Measurements from ENCODE around the gene STARD13. TPM values are rescaled to one million over a fixed set of nuclear protein-coding genes. Genes with fewer than 3 reads are reported as not detected.

Gene STARD13
- total RNA-seq, 4 donors from 2014 or later: 36.8 to 65.6 (median 46.0) TPM

GRCh38 chr13:33150662-33151061 is 134.9 kb downstream of the STARD13 start:
- intact Hi-C loops (cut with DNase I; ENCODE audit: low total_unique reads): no loop called here
- no peak for DNase-seq
- no peak overlapping the region for H3K4me3 ChIP-seq
- H3K4me1 ChIP-seq: no peaks in the 10 kb centered on the region
- H3K27me3 ChIP-seq: no peaks in the 10 kb centered on the region
- TF ChIP-seq POLR2A (IDR thresholded peaks at IDR 0.05): no peak
- TF ChIP-seq, protein P1, sequence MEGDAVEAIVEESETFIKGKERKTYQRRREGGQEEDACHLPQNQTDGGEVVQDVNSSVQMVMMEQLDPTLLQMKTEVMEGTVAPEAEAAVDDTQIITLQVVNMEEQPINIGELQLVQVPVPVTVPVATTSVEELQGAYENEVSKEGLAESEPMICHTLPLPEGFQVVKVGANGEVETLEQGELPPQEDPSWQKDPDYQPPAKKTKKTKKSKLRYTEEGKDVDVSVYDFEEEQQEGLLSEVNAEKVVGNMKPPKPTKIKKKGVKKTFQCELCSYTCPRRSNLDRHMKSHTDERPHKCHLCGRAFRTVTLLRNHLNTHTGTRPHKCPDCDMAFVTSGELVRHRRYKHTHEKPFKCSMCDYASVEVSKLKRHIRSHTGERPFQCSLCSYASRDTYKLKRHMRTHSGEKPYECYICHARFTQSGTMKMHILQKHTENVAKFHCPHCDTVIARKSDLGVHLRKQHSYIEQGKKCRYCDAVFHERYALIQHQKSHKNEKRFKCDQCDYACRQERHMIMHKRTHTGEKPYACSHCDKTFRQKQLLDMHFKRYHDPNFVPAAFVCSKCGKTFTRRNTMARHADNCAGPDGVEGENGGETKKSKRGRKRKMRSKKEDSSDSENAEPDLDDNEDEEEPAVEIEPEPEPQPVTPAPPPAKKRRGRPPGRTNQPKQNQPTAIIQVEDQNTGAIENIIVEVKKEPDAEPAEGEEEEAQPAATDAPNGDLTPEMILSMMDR (IDR thresholded peaks at IDR 0.05): no peak
- H3K9me3 ChIP-seq: no peaks in the 10 kb centered on the region
- H3K27ac ChIP-seq: no peak overlapping the region
- H3K36me3 ChIP-seq: no peaks in the 10 kb centered on the region

GRCh38 chr13:33150126-33150525 is 135.4 kb downstream of the STARD13 start:
- H3K27me3 ChIP-seq: no peaks in the 10 kb centered on the region
- no peak overlapping the region for H3K4me3 ChIP-seq
- H3K36me3 ChIP-seq: no peaks in the 10 kb centered on the region
- TF ChIP-seq, protein P1 (IDR thresholded peaks at IDR 0.05): no peak
- no peak for TF ChIP-seq POLR2A (IDR thresholded peaks at IDR 0.05)
- no peaks in the 10 kb centered on the region for H3K4me1 ChIP-seq
- H3K9me3 ChIP-seq: no peaks in the 10 kb centered on the region
- H3K27ac ChIP-seq: no peak overlapping the region
- no peak for DNase-seq
- intact Hi-C loops (cut with DNase I; ENCODE audit: low total_unique reads): no loop called here

DNA sequence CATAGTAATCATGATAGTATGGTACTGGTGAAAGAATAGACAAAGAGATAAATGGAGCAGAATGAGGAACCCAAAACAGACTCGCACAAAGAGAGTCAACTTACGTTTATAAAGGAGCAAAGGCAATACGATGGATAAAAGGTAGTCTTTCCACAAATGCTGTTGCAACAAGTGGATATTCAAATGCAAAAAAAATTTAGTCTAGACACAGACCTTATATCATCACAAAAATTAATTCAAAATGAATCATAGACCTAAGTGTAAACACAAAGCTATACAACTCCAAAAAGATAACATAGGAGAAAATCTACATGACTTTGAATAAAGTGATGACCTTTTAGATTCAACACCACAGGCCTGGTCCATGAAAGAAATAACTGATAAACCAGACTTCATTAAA is 137.7 kb downstream of the STARD13 start:
- no peak overlapping the region for H3K27ac ChIP-seq
- H3K9me3 ChIP-seq: no peaks in the 10 kb centered on the region
- no peak overlapping the region for H3K4me3 ChIP-seq
- intact Hi-C loops (cut with DNase I; ENCODE audit: low total_unique reads): no loop called here
- no peaks in the 10 kb centered on the region for H3K27me3 ChIP-seq
- H3K36me3 ChIP-seq: no peaks in the 10 kb centered on the region
- H3K4me1 ChIP-seq: no peaks in the 10 kb centered on the region
- DNase-seq: no peak
- no peak for TF ChIP-seq POLR2A (IDR thresholded peaks at IDR 0.05)
- TF ChIP-seq, protein P1 (IDR thresholded peaks at IDR 0.05): no peak

DNA sequence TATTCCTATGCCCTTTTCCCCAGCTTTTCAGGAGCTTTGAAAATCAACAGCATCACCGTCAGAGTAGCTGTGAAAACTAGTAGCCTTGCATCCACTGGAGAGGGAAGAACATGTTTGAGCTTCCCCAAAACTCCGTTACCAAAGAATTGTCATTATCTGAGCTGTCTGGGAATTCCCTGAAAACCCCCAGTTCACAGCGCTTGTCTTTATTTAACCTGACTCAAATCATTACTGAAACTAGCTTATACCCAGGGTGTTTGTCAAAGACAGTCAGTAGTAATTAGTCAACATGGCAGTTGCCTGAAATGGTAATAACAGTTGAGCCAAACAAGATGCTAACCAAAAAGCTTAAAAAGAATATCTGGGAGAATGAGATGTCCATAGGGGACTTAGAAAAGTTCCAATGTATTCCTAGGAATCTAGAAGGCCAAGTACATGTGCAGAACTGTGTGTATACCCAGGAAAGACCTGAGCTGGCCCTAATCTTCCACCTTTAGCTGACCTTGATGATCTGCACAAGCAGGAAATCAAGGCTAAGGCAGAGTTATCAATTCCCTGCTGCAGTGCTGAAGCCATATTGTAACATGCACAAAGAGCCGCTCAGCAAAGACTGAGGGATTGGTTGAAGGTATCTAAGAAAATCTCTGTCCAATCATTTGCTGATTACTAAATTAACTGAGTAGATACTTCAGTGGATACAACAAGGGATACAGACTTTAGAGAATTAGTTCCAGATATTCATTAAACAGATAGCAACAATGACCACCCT is 138.5 kb downstream of the STARD13 start:
- H3K4me1 ChIP-seq: no peaks in the 10 kb centered on the region
- no peaks in the 10 kb centered on the region for H3K27me3 ChIP-seq
- TF ChIP-seq, protein P1 (IDR thresholded peaks at IDR 0.05): no peak
- TF ChIP-seq POLR2A (IDR thresholded peaks at IDR 0.05): no peak
- no peaks in the 10 kb centered on the region for H3K36me3 ChIP-seq
- intact Hi-C loops (cut with DNase I; ENCODE audit: low total_unique reads): no loop called here
- DNase-seq: no peak
- H3K9me3 ChIP-seq: no peaks in the 10 kb centered on the region
- H3K27ac ChIP-seq: no peak overlapping the region
- no peak overlapping the region for H3K4me3 ChIP-seq

- Histone ChIP-seq H3K36me3 (no peaks in the 10 kb centered on the region), H3K9me3 (no peaks in the 10 kb centered on the region), H3K27ac (no peak overlapping the region), H3K4me3 (no peak overlapping the region), H3K4me1 (no peaks in the 10 kb centered on the region), H3K27me3 (no peaks in the 10 kb centered on the region)
- intact Hi-C loops (cut with DNase I; ENCODE audit: low total_unique reads): no loop called here
- TF ChIP-seq, protein P1 (IDR thresholded peaks at IDR 0.05): no peak
- TF ChIP-seq POLR2A (IDR thresholded peaks at IDR 0.05): no peak
- no peak for DNase-seq
Observed at GRCh38 chr13:33145667-33146066, 139.9 kb downstream of the STARD13 start.
